Right atrium auricular region (tissue), 2 donors: ENCODE data around the gene KIF13A. TPM values are rescaled to one million over a fixed set of nuclear protein-coding genes. Genes with fewer than 3 reads are reported as not detected.

ENCODE experiments used
- DNase-seq: peaks from one replicate; pipeline ENCODE4 v3.0.0-alpha.2; 2019; ENCODE audit warnings: low spot score
- H3K27ac ChIP-seq, 2 donors: fragments of 200-600 bp; sonication (generic); 1 replicate in 1 of 2; 2 replicates in 1 of 2; pipeline ENCODE4 v1.5.1; 2016 to 2019
- H3K27me3 ChIP-seq, 2 donors: fragments of 200-600 bp; sonication (generic); one replicate each; pipeline versions ENCODE4 v1.5.1 to v1.6.0; 2017 to 2019
- H3K36me3 ChIP-seq: fragments of 200-600 bp; sonication (generic); one replicate; pipeline ENCODE4 v1.5.1; 2016
- H3K4me1 ChIP-seq, 2 donors: fragments of 200-600 bp; sonication (generic); one replicate each; pipeline versions ENCODE4 v1.5.1 to v1.6.0; 2017 to 2019
- H3K4me3 ChIP-seq, 2 donors: fragments of 200-600 bp; sonication (generic); 1 replicate in 1 of 2; 2 replicates in 1 of 2; pipeline ENCODE4 v1.5.1; 2017 to 2019; ENCODE audit warnings: mild to moderate bottlenecking in 1 of 2, moderate library complexity in 1 of 2
- H3K9me3 ChIP-seq, 2 donors: fragments of 200-600 bp; sonication (generic); one replicate each; pipeline ENCODE4 v1.5.1; 2019
- total RNA-seq, 2 donors: library from RNA; depleted of rRNA; stranded (reverse); fragments of >200 nt; gene quantifications; one replicate each; pipeline ENCODE4 v1.1.0, GENCODE V29; 2016
- TF ChIP-seq, protein P1 (sequence below), 2 donors: fragments of 200-600 bp; sonication (generic); IDR thresholded peaks; one replicate each; pipeline ENCODE4 v1.5.1; 2019; ENCODE audit warnings: antibody characterized with exemption in 2 of 2

KIF13A gene
- total RNA-seq, 2 donors from 2014 or later: 56.6 to 68.3 TPM

- TF ChIP-seq, protein P1, sequence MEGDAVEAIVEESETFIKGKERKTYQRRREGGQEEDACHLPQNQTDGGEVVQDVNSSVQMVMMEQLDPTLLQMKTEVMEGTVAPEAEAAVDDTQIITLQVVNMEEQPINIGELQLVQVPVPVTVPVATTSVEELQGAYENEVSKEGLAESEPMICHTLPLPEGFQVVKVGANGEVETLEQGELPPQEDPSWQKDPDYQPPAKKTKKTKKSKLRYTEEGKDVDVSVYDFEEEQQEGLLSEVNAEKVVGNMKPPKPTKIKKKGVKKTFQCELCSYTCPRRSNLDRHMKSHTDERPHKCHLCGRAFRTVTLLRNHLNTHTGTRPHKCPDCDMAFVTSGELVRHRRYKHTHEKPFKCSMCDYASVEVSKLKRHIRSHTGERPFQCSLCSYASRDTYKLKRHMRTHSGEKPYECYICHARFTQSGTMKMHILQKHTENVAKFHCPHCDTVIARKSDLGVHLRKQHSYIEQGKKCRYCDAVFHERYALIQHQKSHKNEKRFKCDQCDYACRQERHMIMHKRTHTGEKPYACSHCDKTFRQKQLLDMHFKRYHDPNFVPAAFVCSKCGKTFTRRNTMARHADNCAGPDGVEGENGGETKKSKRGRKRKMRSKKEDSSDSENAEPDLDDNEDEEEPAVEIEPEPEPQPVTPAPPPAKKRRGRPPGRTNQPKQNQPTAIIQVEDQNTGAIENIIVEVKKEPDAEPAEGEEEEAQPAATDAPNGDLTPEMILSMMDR (IDR thresholded peaks at IDR 0.05): no peak
- no peak for DNase-seq
- no peaks in the 10 kb centered on the region for H3K9me3 ChIP-seq
- H3K27ac ChIP-seq: no peak overlapping the region
- no peak overlapping the region for H3K4me3 ChIP-seq
- peaks cover 74% of the 10 kb centered on the region for H3K36me3 ChIP-seq
- no peaks in the 10 kb centered on the region for H3K27me3 ChIP-seq
- peaks cover 0 to 9% of the 10 kb centered on the region in 2 donors for H3K4me1 ChIP-seq
Observed at GRCh38 chr6:17826301-17826700, 161.1 kb downstream of the KIF13A start.

- no peaks in the 10 kb centered on the region for H3K9me3 ChIP-seq
- TF ChIP-seq, protein P1 (IDR thresholded peaks at IDR 0.05): no peak
- no peak overlapping the region for H3K4me3 ChIP-seq
- no peak for DNase-seq
- peaks cover 40% of the 10 kb centered on the region for H3K36me3 ChIP-seq
- no peaks in the 10 kb centered on the region for H3K4me1 ChIP-seq
- H3K27ac ChIP-seq: no peak overlapping the region
- H3K27me3 ChIP-seq: no peaks in the 10 kb centered on the region
Observed at GRCh38 chr6:17820055-17820454, 167.4 kb downstream of the KIF13A start.

- H3K36me3 ChIP-seq: peaks cover 49% of the 10 kb centered on the region
- H3K9me3 ChIP-seq: no peaks in the 10 kb centered on the region
- no peak overlapping the region for H3K27ac ChIP-seq
- no peaks in the 10 kb centered on the region for H3K27me3 ChIP-seq
- H3K4me1 ChIP-seq: no peaks in the 10 kb centered on the region
- TF ChIP-seq, protein P1 (IDR thresholded peaks at IDR 0.05): no peak
- H3K4me3 ChIP-seq: no peak overlapping the region
- DNase-seq: no peak
Observed at GRCh38 chr6:17817763-17818162, 169.7 kb downstream of the KIF13A start.

GRCh38 chr6:17816921-17817611 lies 170.4 kb downstream of the KIF13A start:
- no peak overlapping the region for H3K27ac ChIP-seq
- no peaks in the 10 kb centered on the region for H3K27me3 ChIP-seq
- no peak overlapping the region for H3K4me3 ChIP-seq
- no peaks in the 10 kb centered on the region for H3K9me3 ChIP-seq
- peaks cover 42% of the 10 kb centered on the region for H3K36me3 ChIP-seq
- DNase-seq: no peak
- TF ChIP-seq, protein P1 (IDR thresholded peaks at IDR 0.05): no peak
- no peaks in the 10 kb centered on the region for H3K4me1 ChIP-seq

DNA sequence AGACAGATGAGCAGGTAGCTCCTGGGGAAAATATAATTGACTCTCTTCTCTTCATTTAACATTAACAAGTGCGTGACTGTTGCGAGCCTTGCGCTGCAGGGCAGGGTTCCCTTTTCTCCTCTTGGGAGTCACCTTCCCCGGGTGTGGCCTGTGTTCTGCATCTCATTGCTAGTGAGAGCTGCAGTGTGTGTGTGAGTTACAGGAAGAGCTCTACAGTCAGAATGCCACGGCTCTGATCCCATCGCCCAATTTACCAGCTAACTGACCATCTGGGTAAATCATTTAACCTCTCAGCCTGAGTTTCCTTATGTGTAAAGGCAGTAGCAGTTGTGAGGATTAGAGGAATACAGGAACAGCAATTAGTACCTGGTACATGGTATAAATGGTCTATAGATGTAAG lies 173.9 kb downstream of the KIF13A start:
- peaks cover 33% of the 10 kb centered on the region for H3K36me3 ChIP-seq
- H3K4me1 ChIP-seq: no peaks in the 10 kb centered on the region
- H3K9me3 ChIP-seq: no peaks in the 10 kb centered on the region
- TF ChIP-seq, protein P1 (IDR thresholded peaks at IDR 0.05): no peak
- no peak for DNase-seq
- no peak overlapping the region for H3K4me3 ChIP-seq
- no peaks in the 10 kb centered on the region for H3K27me3 ChIP-seq
- H3K27ac ChIP-seq: no peak overlapping the region

DNA sequence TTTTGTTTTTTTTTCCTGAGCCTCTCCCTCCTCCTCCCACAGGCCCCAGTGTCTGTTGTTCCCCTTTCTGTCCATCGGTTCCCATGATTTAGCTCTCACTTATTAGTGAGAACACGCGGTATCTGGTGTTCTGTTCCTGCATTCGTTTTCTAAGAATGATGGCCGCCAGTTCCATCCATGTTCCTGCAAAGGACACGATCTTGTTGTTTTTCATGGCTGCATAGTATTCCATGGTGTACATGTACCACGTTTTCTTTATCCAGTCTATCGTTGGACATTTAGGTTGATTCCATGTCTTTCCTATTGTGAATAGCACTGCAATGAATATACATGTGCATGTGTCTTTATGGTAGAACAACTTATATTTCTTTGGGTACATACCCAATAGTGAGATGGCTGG lies 175.1 kb downstream of the KIF13A start:
- Histone ChIP-seq H3K4me1 (no peaks in the 10 kb centered on the region), H3K9me3 (no peaks in the 10 kb centered on the region), H3K36me3 (peaks cover 43% of the 10 kb centered on the region), H3K27ac (no peak overlapping the region), H3K27me3 (no peaks in the 10 kb centered on the region), H3K4me3 (no peak overlapping the region)
- TF ChIP-seq, protein P1 (IDR thresholded peaks at IDR 0.05): no peak
- no peak for DNase-seq
